HepG2 (cell line): ENCODE measurements around the gene TEKT5. TPM values are rescaled to one million over a fixed set of nuclear protein-coding genes. Genes with fewer than 3 reads are reported as not detected.

Experiments
- BATF2 ChIP-seq: sonication (generic); formaldehyde crosslinking; IDR thresholded peaks from 2 replicates; pipeline ENCODE4 v1.8.0; 2022; ENCODE audit warnings: mild to moderate bottlenecking, missing genetic modification reagents, moderate library complexity
- DPF2 ChIP-seq: sonication (generic); formaldehyde crosslinking; IDR thresholded peaks from 2 replicates; pipeline ENCODE4 v1.4.0; 2020; ENCODE audit warnings: mild to moderate bottlenecking, low read depth, missing genetic modification reagents, borderline replicate concordance
- DZIP1 ChIP-seq: sonication (generic); formaldehyde crosslinking; IDR thresholded peaks from 2 replicates; pipeline ENCODE4 v1.5.0; 2020; ENCODE audit warnings: mild to moderate bottlenecking, missing genetic modification reagents
- EP300 ChIP-seq, 3 experiments: sonication (generic) in 1 of 3; formaldehyde crosslinking in 1 of 3; IDR thresholded peaks; 2 replicates each; pipeline versions ENCODE4 v1.5.1 to v1.6.1; 2011 to 2020; ENCODE audit warnings: low read depth in 2 of 3, low read length in 2 of 3, borderline replicate concordance in 1 of 3, improper control_type of control experiment in 1 of 3, mild to moderate bottlenecking in 1 of 3, missing genetic modification reagents in 1 of 3, moderate library complexity in 1 of 3
- HNF4A ChIP-seq: sonication (generic); formaldehyde crosslinking; IDR thresholded peaks from 2 replicates; pipeline ENCODE4 v1.4.0; 2020; ENCODE audit warnings: missing genetic modification reagents
- HNF4G ChIP-seq, 2 experiments: sonication (generic) in 1 of 2; formaldehyde crosslinking in 1 of 2; IDR thresholded peaks; 2 replicates each; pipeline versions ENCODE4 v1.4.0 to v1.6.1; 2011 to 2020; ENCODE audit warnings: borderline replicate concordance in 2 of 2, low read depth in 2 of 2, mild to moderate bottlenecking in 2 of 2, low read length in 1 of 2, missing genetic modification reagents in 1 of 2, moderate library complexity in 1 of 2
- KDM5B ChIP-seq: sonication (generic); formaldehyde crosslinking; IDR thresholded peaks from 2 replicates; pipeline ENCODE4 v1.4.0; 2020; ENCODE audit warnings: missing genetic modification reagents, mild to moderate bottlenecking, borderline replicate concordance
- MAX ChIP-seq: IDR thresholded peaks from 2 replicates; pipeline ENCODE4 v1.6.1; 2012; ENCODE audit warnings: inconsistent platforms
- PHF21A ChIP-seq: sonication (generic); formaldehyde crosslinking; IDR thresholded peaks from 2 replicates; pipeline ENCODE4 v1.5.0; 2020; ENCODE audit warnings: mild to moderate bottlenecking, missing genetic modification reagents
- SKIL ChIP-seq: sonication (generic); formaldehyde crosslinking; IDR thresholded peaks from 2 replicates; pipeline ENCODE4 v1.8.0; 2022; ENCODE audit warnings: missing genetic modification reagents, mild to moderate bottlenecking, moderate library complexity, borderline replicate concordance
- SP4 ChIP-seq: sonication (generic); formaldehyde crosslinking; IDR thresholded peaks from 2 replicates; pipeline ENCODE4 v1.8.1; 2023; ENCODE audit warnings: mild to moderate bottlenecking, missing genetic modification reagents
- TEF ChIP-seq: sonication (generic); formaldehyde crosslinking; IDR thresholded peaks from 2 replicates; pipeline ENCODE4 v1.5.0; 2020; ENCODE audit warnings: missing genetic modification reagents
- TFDP1 ChIP-seq: IDR thresholded peaks from 2 replicates; pipeline ENCODE4 v1.6.1; 2016; ENCODE audit warnings: missing compliant biosample characterization, missing genetic modification reagents, borderline replicate concordance
- ZBTB7A ChIP-seq: sonication (generic); formaldehyde crosslinking; IDR thresholded peaks from 2 replicates; pipeline ENCODE4 v1.8.0; 2022; ENCODE audit warnings: mild to moderate bottlenecking, missing genetic modification reagents
- ZNF501 ChIP-seq: sonication (generic); formaldehyde crosslinking; IDR thresholded peaks from 2 replicates; pipeline ENCODE4 v1.5.1; 2020; ENCODE audit warnings: mild to moderate bottlenecking, moderate library complexity, missing genetic modification reagents
- ZNF558 ChIP-seq: sonication (generic); formaldehyde crosslinking; IDR thresholded peaks from 2 replicates; pipeline ENCODE4 v1.9.0; 2022; ENCODE audit warnings: mild to moderate bottlenecking, missing genetic modification reagents, borderline replicate concordance
- ZNF768 ChIP-seq: sonication (generic); formaldehyde crosslinking; IDR thresholded peaks from 2 replicates; pipeline ENCODE4 v1.4.0; 2020; ENCODE audit warnings: missing genetic modification reagents
- ZNF788 ChIP-seq: sonication (generic); formaldehyde crosslinking; IDR thresholded peaks from 2 replicates; pipeline ENCODE4 v1.5.0; 2020; ENCODE audit warnings: mild to moderate bottlenecking, missing genetic modification reagents, borderline replicate concordance
- polyA plus RNA-seq, 8 experiments: library from polyadenylated mRNA; depleted of rRNA in 3 of 8; stranded (reverse) in 7 of 8; unstranded in 1 of 8; fragments of >200 nt; fragmentation: Illumina TruSeq in 4 of 8; extraction: Trizol in 4 of 8; gene quantifications; 2 replicates each; pipeline versions ENCODE4 v1.2.1 to v1.2.3, GENCODE V29; 2011 to 2016; ENCODE audit warnings: low read depth in 4 of 8, missing spikeins in 1 of 8, mixed read lengths in 1 of 8; ENCODE audit not compliant: insufficient read depth in 1 of 8
- total RNA-seq, 5 experiments: library from RNA; depleted of rRNA; stranded (reverse); fragments of >200 nt; fragmentation: Illumina TruSeq; extraction: Trizol; gene quantifications; 2 replicates each; pipeline ENCODE4 v1.2.3, GENCODE V29; 2016; ENCODE audit warnings: low read depth in 1 of 5

TEKT5 gene
- total and polyA plus RNA-seq, 2 of the 13 experiments (the other 11 are each of a cell fraction or from before 2014, with no cell fraction given) = 0.16 TPM; not detected in 1

GRCh38 chr16:10681310-10682308 is 13.1 kb downstream of the TEKT5 start (continued):
- TF ChIP-seq ZNF558 = 0 out of 2 replicates have a peak, but pooled peaks have one; percentile 18
- TF ChIP-seq TFDP1 (CRISPR knock-in tag) = peak; percentile 58; the same call in 1 of the 2 replicates
- TF ChIP-seq ZNF501 (CRISPR knock-in tag) = no peak
- peak; percentile 73; the same call in 1 of the 2 replicates for TF ChIP-seq ZNF768 (CRISPR knock-in tag)
- peak; percentile 95 for TF ChIP-seq MAX
- peak; percentile 84; the same call in 1 of the 2 replicates for TF ChIP-seq DZIP1 (CRISPR knock-in tag)
- TF ChIP-seq SKIL = no peak
- TF ChIP-seq TEF = no peak
- TF ChIP-seq HNF4G (IDR thresholded peaks at IDR 0.05; ENCODE audit: borderline replicate concordance, low read depth, low read length) = peak; percentile 57; the same call in 1 of the 2 replicates
- TF ChIP-seq HNF4G (CRISPR knock-in tag; IDR thresholded peaks at IDR 0.05; ENCODE audit: borderline replicate concordance, low read depth) = no peak
- peak; percentile 34; the same call in 1 of the 2 replicates for TF ChIP-seq BATF2 (CRISPR knock-in tag)
- peak; percentile 36; the same call in 1 of the 2 replicates for TF ChIP-seq KDM5B (CRISPR knock-in tag)
- no peak for TF ChIP-seq EP300 (IDR thresholded peaks at IDR 0.05; ENCODE audit: low read depth in 2 of 2, low read length in 2 of 2)
- no peak for TF ChIP-seq EP300 (CRISPR knock-in tag; IDR thresholded peaks at IDR 0.05; ENCODE audit: borderline replicate concordance)
- TF ChIP-seq ZNF788 (CRISPR knock-in tag) = peak; percentile 67
- TF ChIP-seq SP4 (CRISPR knock-in tag) = no peak
- 0 out of 2 replicates have a peak, but pooled peaks have one; percentile 30 for TF ChIP-seq ZBTB7A (CRISPR knock-in tag)
- TF ChIP-seq PHF21A = 0 out of 2 replicates have a peak, but pooled peaks have one; percentile 28
- TF ChIP-seq DPF2 = no peak
- peak; percentile 73 for TF ChIP-seq HNF4A
